Thyroid gland (tissue), 4 donors: ENCODE results near the gene GPC6. TPM values are rescaled to one million over a fixed set of nuclear protein-coding genes. Genes with fewer than 3 reads are reported as not detected.

Experiments used
- DNase-seq, 2 donors: peaks; one replicate each; pipeline ENCODE4 v3.0.0-alpha.2; 2019
- H3K27ac ChIP-seq, 3 donors: fragments of 200-600 bp; sonication (generic); 1 replicate in 2 of 3; 2 replicates in 1 of 3; pipeline ENCODE4 v1.5.1; 2016 to 2019; ENCODE audit warnings: mild to moderate bottlenecking in 1 of 3, moderate library complexity in 1 of 3
- H3K27me3 ChIP-seq: fragments of 200-600 bp; sonication (generic); one replicate; pipeline ENCODE4 v1.5.1; 2019
- H3K36me3 ChIP-seq, 2 donors: fragments of 200-600 bp; sonication (generic); one replicate each; pipeline ENCODE4 v1.5.1; 2016 to 2019
- H3K4me1 ChIP-seq, 2 donors: fragments of 200-600 bp; sonication (generic); one replicate each; pipeline ENCODE4 v1.5.1; 2017 to 2019
- H3K4me3 ChIP-seq, 3 donors: fragments of 200-600 bp; sonication (generic); replicated peaks in 1 of 3; 1 replicate in 2 of 3; 2 replicates in 1 of 3; pipeline ENCODE4 v1.5.1; 2016; ENCODE audit warnings: mild to moderate bottlenecking in 1 of 3
- H3K9me3 ChIP-seq: fragments of 200-600 bp; sonication (generic); one replicate; pipeline ENCODE4 v1.5.1; 2017
- POLR2A ChIP-seq, 2 donors: fragments of 450-650 bp; IDR thresholded peaks; one replicate each; pipeline ENCODE4 v1.6.1; 2017; ENCODE audit warnings: antibody characterized with exemption in 2 of 2, mild to moderate bottlenecking in 2 of 2, moderate library complexity in 1 of 2
- WGBS, 2 donors: methylation state at CpG; one replicate each; pipeline ENCODE4 v1.1.5; 2017; 5-methylcytosine and 5-hydroxymethylcytosine counted together
- intact Hi-C: fragments of 100-400 bp; cut with DNase I; formaldehyde crosslinking; loops from one replicate; pipeline ENCODE4 v1.15.1; 2023
- total RNA-seq, 4 donors: library from RNA; depleted of rRNA; stranded (reverse); fragments of >200 nt; gene quantifications; one replicate each; pipeline ENCODE4 v1.2.3, GENCODE V29; 2016
- TF ChIP-seq, protein P1 (sequence below), 6 experiments: fragments of 200-600 bp in 3 of 6; fragments of 450-650 bp in 3 of 6; sonication (generic) in 3 of 6; IDR thresholded peaks; one replicate each; pipeline ENCODE4 v1.5.1; 2016 to 2019; ENCODE audit warnings: antibody characterized with exemption in 6 of 6, mild to moderate bottlenecking in 2 of 6, inconsistent platforms in 1 of 6, moderate library complexity in 1 of 6

The GPC6 gene
- total RNA-seq, 4 donors from 2014 or later: 2.8 to 13.4 (median 7.5) TPM

- no peak overlapping the region for H3K27ac ChIP-seq
- no peaks in the 10 kb centered on the region for H3K36me3 ChIP-seq
- H3K9me3 ChIP-seq: no peaks in the 10 kb centered on the region
- DNase-seq: no peak
- TF ChIP-seq POLR2A (IDR thresholded peaks at IDR 0.05): no peak
- TF ChIP-seq, protein P1, sequence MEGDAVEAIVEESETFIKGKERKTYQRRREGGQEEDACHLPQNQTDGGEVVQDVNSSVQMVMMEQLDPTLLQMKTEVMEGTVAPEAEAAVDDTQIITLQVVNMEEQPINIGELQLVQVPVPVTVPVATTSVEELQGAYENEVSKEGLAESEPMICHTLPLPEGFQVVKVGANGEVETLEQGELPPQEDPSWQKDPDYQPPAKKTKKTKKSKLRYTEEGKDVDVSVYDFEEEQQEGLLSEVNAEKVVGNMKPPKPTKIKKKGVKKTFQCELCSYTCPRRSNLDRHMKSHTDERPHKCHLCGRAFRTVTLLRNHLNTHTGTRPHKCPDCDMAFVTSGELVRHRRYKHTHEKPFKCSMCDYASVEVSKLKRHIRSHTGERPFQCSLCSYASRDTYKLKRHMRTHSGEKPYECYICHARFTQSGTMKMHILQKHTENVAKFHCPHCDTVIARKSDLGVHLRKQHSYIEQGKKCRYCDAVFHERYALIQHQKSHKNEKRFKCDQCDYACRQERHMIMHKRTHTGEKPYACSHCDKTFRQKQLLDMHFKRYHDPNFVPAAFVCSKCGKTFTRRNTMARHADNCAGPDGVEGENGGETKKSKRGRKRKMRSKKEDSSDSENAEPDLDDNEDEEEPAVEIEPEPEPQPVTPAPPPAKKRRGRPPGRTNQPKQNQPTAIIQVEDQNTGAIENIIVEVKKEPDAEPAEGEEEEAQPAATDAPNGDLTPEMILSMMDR (IDR thresholded peaks at IDR 0.05): no peak
- 74 to 85% methylated on average over 5 of the region's 5 CpGs for WGBS, 2 donors
- no peak overlapping the region for H3K4me3 ChIP-seq
- intact Hi-C loops: no loop called here
- no peaks in the 10 kb centered on the region for H3K4me1 ChIP-seq
- no peaks in the 10 kb centered on the region for H3K27me3 ChIP-seq
Observed at GRCh38 chr13:94351292-94351990, 1124.8 kb downstream of the GPC6 start.

DNA sequence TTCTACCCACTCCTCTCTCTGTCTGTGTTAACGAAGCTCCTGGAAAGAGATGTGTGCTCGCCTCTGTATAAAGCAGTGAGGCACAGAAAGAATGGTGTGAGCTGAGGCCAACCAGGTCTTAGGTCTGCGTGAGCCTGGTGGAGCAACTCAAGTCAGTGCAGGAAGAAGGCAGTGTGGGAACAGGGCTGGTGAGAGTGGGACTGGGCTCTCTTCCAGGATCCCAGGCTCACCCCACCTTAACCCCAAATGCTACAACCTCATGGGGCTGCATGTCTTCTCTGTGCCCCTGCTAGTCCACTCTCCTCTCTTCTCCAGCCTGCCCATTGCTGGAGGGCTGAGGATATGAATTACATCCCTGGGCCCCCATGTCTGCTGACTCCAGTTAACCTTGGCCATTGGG, 1125.5 kb downstream of the GPC6 start:
- TF ChIP-seq, protein P1 (IDR thresholded peaks at IDR 0.05): no peak
- no peak for TF ChIP-seq POLR2A (IDR thresholded peaks at IDR 0.05)
- Histone ChIP-seq H3K4me1 (no peaks in the 10 kb centered on the region), H3K9me3 (no peaks in the 10 kb centered on the region), H3K27ac (no peak overlapping the region), H3K4me3 (no peak overlapping the region), H3K27me3 (no peaks in the 10 kb centered on the region), H3K36me3 (no peaks in the 10 kb centered on the region)
- 86 to 93% methylated on average over 3 of the region's 3 CpGs for WGBS, 2 donors
- intact Hi-C loops: no loop called here
- DNase-seq: no peak

DNA sequence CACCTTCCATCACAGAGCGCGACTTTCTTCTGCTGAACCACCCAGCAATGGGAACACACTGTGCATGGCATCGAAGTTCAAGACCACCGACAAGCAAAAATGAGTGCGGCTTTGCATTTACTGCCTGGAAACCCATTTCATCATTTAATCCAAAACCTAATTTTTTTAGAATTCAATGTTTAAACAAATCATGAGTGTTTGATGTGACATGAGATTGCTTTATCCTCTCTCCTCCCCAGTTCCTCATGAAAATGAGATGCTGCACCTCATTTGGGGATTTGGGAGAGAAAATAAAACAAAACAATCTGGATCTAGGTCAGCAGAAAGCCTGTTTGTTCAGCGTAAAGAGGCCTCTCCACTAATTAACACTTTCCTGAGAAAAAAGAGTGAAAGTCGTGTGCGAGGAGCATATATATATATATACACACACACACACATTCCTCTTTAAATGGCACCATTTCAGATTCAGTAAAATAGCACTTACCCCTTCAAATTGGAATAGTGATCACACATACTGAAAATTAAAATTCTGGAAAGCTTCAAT, 1126.6 kb downstream of the GPC6 start:
- Histone ChIP-seq H3K4me3 (no peak overlapping the region), H3K27ac (no peak overlapping the region), H3K36me3 (no peaks in the 10 kb centered on the region), H3K4me1 (no peaks in the 10 kb centered on the region), H3K9me3 (no peaks in the 10 kb centered on the region), H3K27me3 (no peaks in the 10 kb centered on the region)
- intact Hi-C loops: no loop called here
- 85 to 93% methylated on average over 8 of the region's 8 CpGs for WGBS, 2 donors
- DNase-seq: no peak
- no peak for TF ChIP-seq POLR2A (IDR thresholded peaks at IDR 0.05)

- H3K27ac ChIP-seq: no peak overlapping the region
- no peak overlapping the region for H3K4me3 ChIP-seq
- intact Hi-C loops: no loop called here
- no peak for TF ChIP-seq POLR2A (IDR thresholded peaks at IDR 0.05)
- TF ChIP-seq, protein P1 (IDR thresholded peaks at IDR 0.05): no peak
- no peaks in the 10 kb centered on the region for H3K27me3 ChIP-seq
- no peaks in the 10 kb centered on the region for H3K9me3 ChIP-seq
- no peak for DNase-seq
- H3K4me1 ChIP-seq: no peaks in the 10 kb centered on the region
- no peaks in the 10 kb centered on the region for H3K36me3 ChIP-seq
Observed at GRCh38 chr13:94359875-94360274, 1133.3 kb downstream of the GPC6 start.

DNA sequence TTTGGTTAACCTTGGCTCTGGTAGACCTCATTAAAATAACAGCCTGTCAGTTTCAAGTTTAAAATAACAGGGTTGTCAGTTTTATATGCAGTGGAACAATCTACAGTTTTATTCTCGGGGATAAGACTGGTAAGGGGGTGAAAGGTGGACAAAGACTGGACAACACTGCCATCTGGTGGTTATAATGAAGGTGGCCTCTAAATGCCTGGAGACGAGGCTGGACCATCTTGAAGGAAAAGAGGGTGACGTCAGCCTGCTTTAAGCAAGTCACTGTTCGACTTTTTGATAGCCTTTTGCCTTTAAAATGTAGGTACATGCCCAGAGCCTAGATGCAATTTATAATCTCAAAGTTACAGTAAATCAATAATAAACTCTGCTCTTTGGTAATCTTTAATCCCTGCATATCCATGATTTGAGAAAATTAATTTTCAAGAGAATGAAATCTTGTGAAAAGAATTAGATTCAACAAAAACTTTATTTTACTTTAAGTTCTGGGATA, 1135.9 kb downstream of the GPC6 start:
- intact Hi-C loops: no loop called here
- WGBS, 2 donors: 0 to 2% methylated on average over 4 of the region's 4 CpGs

More for the DNA sequence above, 1135.9 kb downstream of the GPC6 start:
- Histone ChIP-seq H3K27me3 (no peaks in the 10 kb centered on the region), H3K27ac (no peak overlapping the region), H3K36me3 (no peaks in the 10 kb centered on the region), H3K4me3 (no peak overlapping the region), H3K9me3 (no peaks in the 10 kb centered on the region), H3K4me1 (no peaks in the 10 kb centered on the region)
- DNase-seq: peak; percentile 50 to 61
- TF ChIP-seq, protein P1 (IDR thresholded peaks at IDR 0.05): peak; percentile 24 to 83 (median 72)
- TF ChIP-seq POLR2A (IDR thresholded peaks at IDR 0.05): no peak
